HG03575 (cell line): Measurements from ENCODE around the gene GLI3.

Experiments
- ATAC-seq: cut with Tn5 transposase; IDR thresholded peaks from one replicate; pipeline ENCODE4 v1.9.1; 2021; ENCODE audit not compliant: unreplicated experiment, insufficient number of reproducible peaks, low FRiP score; ENCODE audit errors: extremely low read depth

GLI3 gene

GRCh38 chr7:42237811-42238541 is 967 bp upstream of the GLI3 start:
- no peak for ATAC-seq

- ATAC-seq: no peak
These were observed 588 bp downstream of the GLI3 start for GRCh38 chr7:42236266-42236975.

- no peak for ATAC-seq
These were observed 1.3 kb downstream of the GLI3 start for GRCh38 chr7:42235741-42236161.

- no peak for ATAC-seq
These were observed 2.3 kb downstream of the GLI3 start for GRCh38 chr7:42234736-42235135.

GRCh38 chr7:42233695-42234331 is 3.2 kb downstream of the GLI3 start:
- ATAC-seq: no peak

- ATAC-seq: no peak
These were observed 3.8 kb downstream of the GLI3 start for GRCh38 chr7:42233171-42233570.

GRCh38 chr7:42232275-42232674 is 4.7 kb downstream of the GLI3 start:
- ATAC-seq: no peak

GRCh38 chr7:42231043-42231787 is 5.8 kb downstream of the GLI3 start:
- ATAC-seq: no peak

- ATAC-seq: no peak
These were observed 8.9 kb downstream of the GLI3 start for GRCh38 chr7:42227936-42228591.

- ATAC-seq: no peak
These were observed 9.5 kb downstream of the GLI3 start for GRCh38 chr7:42227541-42227935.

- ATAC-seq: no peak
These were observed 10.0 kb downstream of the GLI3 start for GRCh38 chr7:42227021-42227420.

- no peak for ATAC-seq
These were observed 10.6 kb downstream of the GLI3 start for GRCh38 chr7:42226354-42226941.

- no peak for ATAC-seq
These were observed 12.5 kb downstream of the GLI3 start for GRCh38 chr7:42224391-42225003.

- no peak for ATAC-seq
These were observed 14.1 kb downstream of the GLI3 start for GRCh38 chr7:42222891-42223290.

GRCh38 chr7:42222125-42222524 is 14.9 kb downstream of the GLI3 start:
- no peak for ATAC-seq

- no peak for ATAC-seq
These were observed 15.7 kb downstream of the GLI3 start for GRCh38 chr7:42221304-42221703.

- no peak for ATAC-seq
These were observed 17.6 kb downstream of the GLI3 start for GRCh38 chr7:42219447-42219846.

GRCh38 chr7:42218248-42218647 is 18.8 kb downstream of the GLI3 start:
- no peak for ATAC-seq
